Subcutaneous adipose tissue (tissue), 4 donors: Measurements from ENCODE around the gene ZNF563. TPM values are rescaled to one million over a fixed set of nuclear protein-coding genes. Genes with fewer than 3 reads are reported as not detected.

Experiments used
- CTCF ChIP-seq: fragments of 450-650 bp; IDR thresholded peaks from one replicate; pipeline ENCODE4 v1.5.1; 2016; ENCODE audit warnings: low read depth, mild to moderate bottlenecking, control low read depth, antibody characterized with exemption, moderate library complexity
- total RNA-seq, 4 donors: library from RNA; depleted of rRNA; stranded (reverse); fragments of >200 nt; gene quantifications; one replicate each; pipeline ENCODE4 v1.1.0, GENCODE V29; 2016

ZNF563 gene
- total RNA-seq, 4 donors from 2014 or later, result 4.4 to 6.8 (median 5.3) TPM

DNA sequence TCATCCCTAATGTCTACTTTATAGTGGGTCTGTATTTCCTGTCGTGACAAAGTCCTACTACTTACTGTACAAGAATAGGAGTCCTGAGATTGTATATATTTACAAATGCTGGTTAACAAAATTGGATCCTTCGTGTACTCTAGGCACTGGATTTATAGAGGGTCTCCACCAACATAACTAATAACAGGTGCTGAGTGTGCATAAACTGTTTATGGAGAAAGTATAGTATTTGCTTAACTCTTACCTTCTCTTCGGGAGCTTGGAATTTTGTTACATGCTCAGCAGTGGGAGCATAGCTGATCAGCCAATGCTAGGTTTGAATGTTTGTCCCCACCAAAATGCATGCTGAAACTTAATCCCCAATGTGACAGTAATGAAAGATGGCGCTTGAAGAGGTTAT lies 19.9 kb upstream of the ZNF563 start:
- no peak for TF ChIP-seq CTCF

- TF ChIP-seq CTCF, result no peak
Observed at GRCh38 chr19:12350890-12351197, 17.4 kb upstream of the ZNF563 start.

GRCh38 chr19:12350185-12350889 lies 16.9 kb upstream of the ZNF563 start:
- no peak for TF ChIP-seq CTCF

DNA sequence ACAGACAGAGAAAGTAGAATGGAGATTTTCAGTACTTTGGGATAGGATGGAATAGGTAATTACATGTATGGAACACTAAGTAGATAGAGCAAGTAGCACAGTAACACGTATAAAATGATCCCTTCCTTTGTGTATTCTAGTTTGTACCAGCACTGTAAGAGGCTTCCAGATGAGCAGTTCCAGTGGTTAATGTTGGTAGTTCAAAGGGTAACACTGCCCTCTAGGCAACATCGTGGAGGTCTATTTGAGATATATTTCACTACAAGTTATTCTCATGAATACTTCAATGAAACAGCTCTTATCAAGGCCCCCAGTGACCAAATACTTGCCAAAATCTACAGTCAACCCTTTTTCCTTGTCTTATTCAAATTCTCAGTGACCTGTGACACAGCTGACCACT lies 13.5 kb upstream of the ZNF563 start:
- no peak for TF ChIP-seq CTCF

- TF ChIP-seq CTCF, result no peak
Observed at GRCh38 chr19:12345197-12345596, 11.8 kb upstream of the ZNF563 start.

GRCh38 chr19:12331211-12331941 lies 2.1 kb downstream of the ZNF563 start:
- TF ChIP-seq CTCF, result no peak

DNA sequence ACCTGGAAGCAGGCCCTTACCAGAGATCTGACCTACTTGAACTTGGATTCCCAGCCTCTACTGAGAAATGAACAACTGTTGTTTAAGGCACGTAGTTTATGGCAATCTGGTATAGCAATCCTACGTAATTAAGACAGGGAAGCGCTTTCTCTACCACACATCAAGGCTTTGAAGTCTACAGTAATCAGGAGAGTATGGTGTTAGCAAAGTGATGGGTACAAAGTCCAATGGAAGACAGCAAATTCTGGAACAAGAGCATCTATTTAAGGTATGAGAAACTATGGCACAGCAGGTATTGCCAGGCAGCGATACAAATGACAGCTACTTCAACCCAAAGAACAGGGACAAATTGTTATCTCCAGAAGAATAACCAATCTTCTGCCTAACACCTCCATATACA lies 3.1 kb downstream of the ZNF563 start:
- no peak for TF ChIP-seq CTCF
